ENCODE results near the gene DAND5.

DAND5 gene

GRCh38 chr19:12987781-12988180 is 18.4 kb downstream of the DAND5 start:
- H3K4me3 Mint-ChIP-seq, result no peak overlapping the region
- no peaks in the 10 kb centered on the region for H3K9me3 Mint-ChIP-seq
- H3K27ac Mint-ChIP-seq, result no peak overlapping the region
- no peaks in the 10 kb centered on the region for H3K4me1 Mint-ChIP-seq (ENCODE audit: low read depth)
- peaks cover 16% of the 10 kb centered on the region for H3K27me3 Mint-ChIP-seq (ENCODE audit: low read depth)
- H3K36me3 Mint-ChIP-seq (ENCODE audit: low read depth), result no peaks in the 10 kb centered on the region

- Mint-ChIP-seq H3K4me1 (ENCODE audit: low read depth) (peaks cover 5% of the 10 kb centered on the region), H3K27me3 (ENCODE audit: low read depth) (peaks cover 37% of the 10 kb centered on the region), H3K4me3 (no peak overlapping the region), H3K9me3 (no peaks in the 10 kb centered on the region), H3K36me3 (ENCODE audit: low read depth) (no peaks in the 10 kb centered on the region), H3K27ac (no peak overlapping the region)
Observed at GRCh38 chr19:12990431-12990830, 21.1 kb downstream of the DAND5 start.

- no peaks in the 10 kb centered on the region for H3K36me3 Mint-ChIP-seq (ENCODE audit: low read depth)
- no peak overlapping the region for H3K4me3 Mint-ChIP-seq
- peaks cover 35% of the 10 kb centered on the region for H3K27me3 Mint-ChIP-seq (ENCODE audit: low read depth)
- peaks cover 5% of the 10 kb centered on the region for H3K4me1 Mint-ChIP-seq (ENCODE audit: low read depth)
- H3K9me3 Mint-ChIP-seq, result no peaks in the 10 kb centered on the region
- no peak overlapping the region for H3K27ac Mint-ChIP-seq
Observed at GRCh38 chr19:12990853-12991252, 21.5 kb downstream of the DAND5 start.

GRCh38 chr19:12991296-12991695 is 21.9 kb downstream of the DAND5 start:
- no peaks in the 10 kb centered on the region for H3K36me3 Mint-ChIP-seq (ENCODE audit: low read depth)
- no peak overlapping the region for H3K4me3 Mint-ChIP-seq
- peaks cover 5% of the 10 kb centered on the region for H3K4me1 Mint-ChIP-seq (ENCODE audit: low read depth)
- peaks cover 38% of the 10 kb centered on the region for H3K27me3 Mint-ChIP-seq (ENCODE audit: low read depth)
- H3K9me3 Mint-ChIP-seq, result no peaks in the 10 kb centered on the region
- H3K27ac Mint-ChIP-seq, result no peak overlapping the region

GRCh38 chr19:12992729-12993128 is 23.4 kb downstream of the DAND5 start:
- Mint-ChIP-seq H3K9me3 (no peaks in the 10 kb centered on the region), H3K4me1 (ENCODE audit: low read depth) (peaks cover 5% of the 10 kb centered on the region), H3K4me3 (no peak overlapping the region), H3K36me3 (ENCODE audit: low read depth) (no peaks in the 10 kb centered on the region), H3K27ac (no peak overlapping the region), H3K27me3 (ENCODE audit: low read depth) (peaks cover 43% of the 10 kb centered on the region)

- Mint-ChIP-seq H3K4me1 (ENCODE audit: low read depth) (peaks cover 5% of the 10 kb centered on the region), H3K36me3 (ENCODE audit: low read depth) (no peaks in the 10 kb centered on the region), H3K9me3 (no peaks in the 10 kb centered on the region), H3K4me3 (no peak overlapping the region), H3K27ac (no peak overlapping the region), H3K27me3 (ENCODE audit: low read depth) (peaks cover 50% of the 10 kb centered on the region)
Observed at GRCh38 chr19:12993562-12993961, 24.2 kb downstream of the DAND5 start.

- Mint-ChIP-seq H3K27me3 (ENCODE audit: low read depth) (peaks cover 54% of the 10 kb centered on the region), H3K27ac (peak within 1 kb of the TSS; percentile 62), H3K9me3 (no peaks in the 10 kb centered on the region), H3K4me3 (peak within 1 kb of the TSS; percentile 83), H3K36me3 (ENCODE audit: low read depth) (no peaks in the 10 kb centered on the region), H3K4me1 (ENCODE audit: low read depth) (peaks cover 5% of the 10 kb centered on the region)
Observed at GRCh38 chr19:12994701-12995595, 25.6 kb downstream of the DAND5 start, which contains the start of gene NFIX. TSS of gene NFIX (plus strand) at chr19:12995475. CDS start at chr19:12995838, 363 bp downstream.

- H3K27ac Mint-ChIP-seq, result no peak overlapping the region
- no peaks in the 10 kb centered on the region for H3K36me3 Mint-ChIP-seq (ENCODE audit: low read depth)
- H3K4me1 Mint-ChIP-seq (ENCODE audit: low read depth), result peaks cover 5% of the 10 kb centered on the region
- peaks cover 52% of the 10 kb centered on the region for H3K27me3 Mint-ChIP-seq (ENCODE audit: low read depth)
- no peaks in the 10 kb centered on the region for H3K9me3 Mint-ChIP-seq
- H3K4me3 Mint-ChIP-seq, result no peak overlapping the region
Observed at GRCh38 chr19:12995596-12996405, 26.4 kb downstream of the DAND5 start.

GRCh38 chr19:12996406-12997094 is 27.2 kb downstream of the DAND5 start:
- peaks cover 46% of the 10 kb centered on the region for H3K27me3 Mint-ChIP-seq (ENCODE audit: low read depth)
- no peak overlapping the region for H3K27ac Mint-ChIP-seq
- H3K9me3 Mint-ChIP-seq, result no peaks in the 10 kb centered on the region
- H3K4me1 Mint-ChIP-seq (ENCODE audit: low read depth), result peaks cover 5% of the 10 kb centered on the region
- no peaks in the 10 kb centered on the region for H3K36me3 Mint-ChIP-seq (ENCODE audit: low read depth)
- H3K4me3 Mint-ChIP-seq, result no peak overlapping the region

- no peaks in the 10 kb centered on the region for H3K9me3 Mint-ChIP-seq
- no peak overlapping the region for H3K27ac Mint-ChIP-seq
- peaks cover 46% of the 10 kb centered on the region for H3K27me3 Mint-ChIP-seq (ENCODE audit: low read depth)
- no peak overlapping the region for H3K4me3 Mint-ChIP-seq
- H3K4me1 Mint-ChIP-seq (ENCODE audit: low read depth), result peaks cover 5% of the 10 kb centered on the region
- H3K36me3 Mint-ChIP-seq (ENCODE audit: low read depth), result no peaks in the 10 kb centered on the region
Observed at GRCh38 chr19:12997179-12997966, 28.0 kb downstream of the DAND5 start.

GRCh38 chr19:12997967-12998940 is 28.9 kb downstream of the DAND5 start:
- Mint-ChIP-seq H3K9me3 (no peaks in the 10 kb centered on the region), H3K27me3 (ENCODE audit: low read depth) (peaks cover 44% of the 10 kb centered on the region), H3K36me3 (ENCODE audit: low read depth) (no peaks in the 10 kb centered on the region), H3K4me1 (ENCODE audit: low read depth) (peaks cover 5% of the 10 kb centered on the region), H3K4me3 (peak overlapping the region; percentile 40), H3K27ac (no peak overlapping the region)

- Mint-ChIP-seq H3K4me1 (ENCODE audit: low read depth) (no peaks in the 10 kb centered on the region), H3K27me3 (ENCODE audit: low read depth) (peaks cover 26% of the 10 kb centered on the region), H3K36me3 (ENCODE audit: low read depth) (no peaks in the 10 kb centered on the region), H3K9me3 (no peaks in the 10 kb centered on the region), H3K27ac (no peak overlapping the region), H3K4me3 (no peak overlapping the region)
Observed at GRCh38 chr19:13001166-13001501, 31.8 kb downstream of the DAND5 start.

GRCh38 chr19:13001502-13002165 is 32.3 kb downstream of the DAND5 start:
- H3K9me3 Mint-ChIP-seq, result no peaks in the 10 kb centered on the region
- no peak overlapping the region for H3K4me3 Mint-ChIP-seq
- H3K4me1 Mint-ChIP-seq (ENCODE audit: low read depth), result no peaks in the 10 kb centered on the region
- no peaks in the 10 kb centered on the region for H3K36me3 Mint-ChIP-seq (ENCODE audit: low read depth)
- peaks cover 25% of the 10 kb centered on the region for H3K27me3 Mint-ChIP-seq (ENCODE audit: low read depth)
- no peak overlapping the region for H3K27ac Mint-ChIP-seq
